ENCODE measurements around the gene C11orf86.
"Not testable (repeated sequence)": the region's sequence is repeated elsewhere in the genome, so short reads cannot be mapped to it uniquely, and the experiment has no call there.

Gene C11orf86

GRCh38 chr11:66974724-66975404 is at the start of gene C11orf86:
Gene C11orf86, plus strand, starts transcription at chr11:66975304. Its CDS starts 59 bp downstream, at chr11:66975363.
- no peak for DNase-seq

- no peak for DNase-seq
Measured at GRCh38 chr11:66929753-66930152, 45.4 kb upstream of the C11orf86 start.

GRCh38 chr11:66932543-66932942 is 42.6 kb upstream of the C11orf86 start:
- no peak for DNase-seq

GRCh38 chr11:66933531-66933930 is 41.6 kb upstream of the C11orf86 start:
- no peak for DNase-seq

- DNase-seq: no peak
Measured at GRCh38 chr11:66934950-66935779, 39.9 kb upstream of the C11orf86 start.

GRCh38 chr11:66936311-66936711 is 38.8 kb upstream of the C11orf86 start:
- DNase-seq: no peak

- no peak for DNase-seq
Measured at GRCh38 chr11:66937193-66937733, 37.8 kb upstream of the C11orf86 start.

- no peak for DNase-seq
Measured at GRCh38 chr11:66938582-66939135, 36.4 kb upstream of the C11orf86 start.

- DNase-seq: peak; percentile 57
Measured at GRCh38 chr11:66950112-66950535, 25.0 kb upstream of the C11orf86 start.

GRCh38 chr11:66951135-66951534 is 24.0 kb upstream of the C11orf86 start:
- no peak for DNase-seq

GRCh38 chr11:66951927-66952337 is 23.2 kb upstream of the C11orf86 start:
- DNase-seq: peak; percentile 72

GRCh38 chr11:66953081-66953833 is 21.8 kb upstream of the C11orf86 start:
- no peak for DNase-seq

- DNase-seq: no peak
Measured at GRCh38 chr11:66956689-66957290, 18.3 kb upstream of the C11orf86 start.

GRCh38 chr11:66957971-66958231 is 17.2 kb upstream of the C11orf86 start:
- peak; percentile 73 for DNase-seq

GRCh38 chr11:66958232-66958955 is 16.7 kb upstream of the C11orf86 start, which contains the start of gene PC:
Gene PC, minus strand, starts transcription at chr11:66958383. Its CDS starts 86,224 bp downstream, at chr11:66872159.
- DNase-seq: peak; percentile 99

GRCh38 chr11:66958956-66959274 is 16.2 kb upstream of the C11orf86 start:
- DNase-seq: no peak

- not testable (repeated sequence) for DNase-seq
Measured at GRCh38 chr11:66961691-66962213, 13.4 kb upstream of the C11orf86 start.

- no peak for DNase-seq
Measured at GRCh38 chr11:66962247-66962646, 12.9 kb upstream of the C11orf86 start.

- DNase-seq: no peak
Measured at GRCh38 chr11:66962801-66963200, 12.3 kb upstream of the C11orf86 start.

- DNase-seq: no peak
Measured at GRCh38 chr11:66964495-66964894, 10.6 kb upstream of the C11orf86 start.

- DNase-seq: no peak
Measured at GRCh38 chr11:66966351-66966750, 8.8 kb upstream of the C11orf86 start.
